Stimulated activated memory B cell treated with anti-CD40 and anti-IgM and Interleukin-4, amounts not matched to agents 10 μg/mL and 1 μg/mL and 100 μg/mL, for 72 hours (primary cell): ENCODE results near the gene OSBPL8.
A peak's percentile ranks its signal among the peaks of the same experiment; 100 is the strongest.

Experiments
- ATAC-seq: fragments of 150-1000 bp; cut with Tn5 transposase; 2 replicates; pipeline ENCODE4 v1.10.0; 2021
- H3K27ac Mint-ChIP-seq: one replicate; pipeline ENCODE4 v1.8.0; 2022; ENCODE audit warnings: mild to moderate bottlenecking, mixed read lengths
- H3K27me3 Mint-ChIP-seq: one replicate; pipeline ENCODE4 v1.8.0; 2022; ENCODE audit warnings: mixed read lengths
- H3K36me3 Mint-ChIP-seq: one replicate; pipeline ENCODE4 v1.8.0; 2022; ENCODE audit warnings: mixed read lengths
- H3K4me1 Mint-ChIP-seq: one replicate; pipeline ENCODE4 v1.8.0; 2022; ENCODE audit warnings: mixed read lengths
- H3K4me3 Mint-ChIP-seq: one replicate; pipeline ENCODE4 v1.8.0; 2022; ENCODE audit warnings: mild to moderate bottlenecking, moderate library complexity, mixed read lengths
- H3K9me3 Mint-ChIP-seq: one replicate; pipeline ENCODE4 v1.8.0; 2022; ENCODE audit warnings: mixed read lengths

OSBPL8 gene

GRCh38 chr12:76563061-76563460 lies 3.5 kb upstream of the OSBPL8 start:
- H3K4me1 Mint-ChIP-seq = no peaks in the 10 kb centered on the region
- H3K4me3 Mint-ChIP-seq = no peak overlapping the region
- H3K27me3 Mint-ChIP-seq = no peaks in the 10 kb centered on the region
- no peaks in the 10 kb centered on the region for H3K9me3 Mint-ChIP-seq
- no peaks in the 10 kb centered on the region for H3K36me3 Mint-ChIP-seq
- H3K27ac Mint-ChIP-seq = no peak overlapping the region
- ATAC-seq = no peak

GRCh38 chr12:76562130-76562529 lies 2.6 kb upstream of the OSBPL8 start:
- Mint-ChIP-seq H3K4me3 (no peak overlapping the region), H3K9me3 (no peaks in the 10 kb centered on the region), H3K4me1 (no peaks in the 10 kb centered on the region)

GRCh38 chr12:76560086-76560491 lies 518 bp upstream of the OSBPL8 start:
- no peak for ATAC-seq
- no peaks in the 10 kb centered on the region for H3K27me3 Mint-ChIP-seq
- H3K9me3 Mint-ChIP-seq = no peaks in the 10 kb centered on the region
- peak overlapping the region; percentile 98 for H3K27ac Mint-ChIP-seq
- H3K4me3 Mint-ChIP-seq = peak overlapping the region; percentile 98
- H3K4me1 Mint-ChIP-seq = peaks cover 17% of the 10 kb centered on the region
- H3K36me3 Mint-ChIP-seq = peaks cover 11% of the 10 kb centered on the region

More at GRCh38 chr12:76562130-76562529, 2.6 kb upstream of the OSBPL8 start:
- no peak for ATAC-seq
- no peaks in the 10 kb centered on the region for H3K27me3 Mint-ChIP-seq
- no peak overlapping the region for H3K27ac Mint-ChIP-seq
- no peaks in the 10 kb centered on the region for H3K36me3 Mint-ChIP-seq

- Mint-ChIP-seq H3K9me3 (no peaks in the 10 kb centered on the region), H3K27me3 (no peaks in the 10 kb centered on the region), H3K27ac (peak overlapping the region; percentile 98), H3K4me1 (peaks cover 30% of the 10 kb centered on the region), H3K36me3 (peaks cover 11% of the 10 kb centered on the region), H3K4me3 (peak overlapping the region; percentile 98)
- ATAC-seq = peak; percentile 79
Measured at GRCh38 chr12:76558684-76559399, 729 bp downstream of the OSBPL8 start.

- Mint-ChIP-seq H3K36me3 (peaks cover 17% of the 10 kb centered on the region), H3K27me3 (no peaks in the 10 kb centered on the region), H3K9me3 (no peaks in the 10 kb centered on the region), H3K4me3 (peak overlapping the region; percentile 29), H3K4me1 (peaks cover 55% of the 10 kb centered on the region), H3K27ac (peak overlapping the region; percentile 47)
- ATAC-seq = no peak
Measured at GRCh38 chr12:76556368-76556767, 3.2 kb downstream of the OSBPL8 start.

GRCh38 chr12:76555797-76556196 lies 3.8 kb downstream of the OSBPL8 start:
- peak overlapping the region; percentile 47 for H3K27ac Mint-ChIP-seq
- H3K4me1 Mint-ChIP-seq = peaks cover 60% of the 10 kb centered on the region
- H3K36me3 Mint-ChIP-seq = peaks cover 17% of the 10 kb centered on the region
- no peak for ATAC-seq
- H3K4me3 Mint-ChIP-seq = peak overlapping the region; percentile 30
- no peaks in the 10 kb centered on the region for H3K9me3 Mint-ChIP-seq
- no peaks in the 10 kb centered on the region for H3K27me3 Mint-ChIP-seq

- ATAC-seq = no peak
- peaks cover 65% of the 10 kb centered on the region for H3K4me1 Mint-ChIP-seq
- H3K9me3 Mint-ChIP-seq = no peaks in the 10 kb centered on the region
- no peaks in the 10 kb centered on the region for H3K27me3 Mint-ChIP-seq
- peak overlapping the region; percentile 47 for H3K27ac Mint-ChIP-seq
- peaks cover 17% of the 10 kb centered on the region for H3K36me3 Mint-ChIP-seq
- no peak overlapping the region for H3K4me3 Mint-ChIP-seq
Measured at GRCh38 chr12:76555231-76555767, 4.3 kb downstream of the OSBPL8 start.

GRCh38 chr12:76554405-76555230 lies 5.0 kb downstream of the OSBPL8 start:
- H3K36me3 Mint-ChIP-seq = peaks cover 21% of the 10 kb centered on the region
- ATAC-seq = no peak
- H3K4me1 Mint-ChIP-seq = peaks cover 72% of the 10 kb centered on the region
- H3K9me3 Mint-ChIP-seq = no peaks in the 10 kb centered on the region
- H3K27ac Mint-ChIP-seq = peak overlapping the region; percentile 47
- H3K27me3 Mint-ChIP-seq = no peaks in the 10 kb centered on the region
- H3K4me3 Mint-ChIP-seq = no peak overlapping the region

GRCh38 chr12:76552343-76552938 lies 7.1 kb downstream of the OSBPL8 start:
- no peaks in the 10 kb centered on the region for H3K27me3 Mint-ChIP-seq
- peaks cover 94% of the 10 kb centered on the region for H3K4me1 Mint-ChIP-seq
- H3K36me3 Mint-ChIP-seq = peaks cover 30% of the 10 kb centered on the region
- H3K9me3 Mint-ChIP-seq = no peaks in the 10 kb centered on the region
- peak; percentile 48 for ATAC-seq
- no peak overlapping the region for H3K4me3 Mint-ChIP-seq
- H3K27ac Mint-ChIP-seq = peak overlapping the region; percentile 46

GRCh38 chr12:76551482-76551888 lies 8.1 kb downstream of the OSBPL8 start:
- no peak overlapping the region for H3K27ac Mint-ChIP-seq
- no peaks in the 10 kb centered on the region for H3K9me3 Mint-ChIP-seq
- H3K4me3 Mint-ChIP-seq = no peak overlapping the region
- peaks cover 29% of the 10 kb centered on the region for H3K36me3 Mint-ChIP-seq
- H3K27me3 Mint-ChIP-seq = no peaks in the 10 kb centered on the region
- peak; percentile 62 for ATAC-seq
- H3K4me1 Mint-ChIP-seq = peaks cover 99% of the 10 kb centered on the region

- Mint-ChIP-seq H3K27ac (no peak overlapping the region), H3K9me3 (no peaks in the 10 kb centered on the region), H3K4me1 (peaks cover 77% of the 10 kb centered on the region), H3K4me3 (no peak overlapping the region), H3K36me3 (peaks cover 19% of the 10 kb centered on the region), H3K27me3 (no peaks in the 10 kb centered on the region)
- no peak for ATAC-seq
Measured at GRCh38 chr12:76549131-76549530, 10.4 kb downstream of the OSBPL8 start.

GRCh38 chr12:76548222-76548837 lies 11.2 kb downstream of the OSBPL8 start:
- H3K4me3 Mint-ChIP-seq = no peak overlapping the region
- no peaks in the 10 kb centered on the region for H3K9me3 Mint-ChIP-seq
- peaks cover 19% of the 10 kb centered on the region for H3K36me3 Mint-ChIP-seq
- no peak for ATAC-seq
- no peak overlapping the region for H3K27ac Mint-ChIP-seq
- H3K4me1 Mint-ChIP-seq = peaks cover 75% of the 10 kb centered on the region
- H3K27me3 Mint-ChIP-seq = no peaks in the 10 kb centered on the region

- peak overlapping the region; percentile 58 for H3K27ac Mint-ChIP-seq
- no peak for ATAC-seq
- H3K36me3 Mint-ChIP-seq = peaks cover 13% of the 10 kb centered on the region
- H3K27me3 Mint-ChIP-seq = no peaks in the 10 kb centered on the region
- no peaks in the 10 kb centered on the region for H3K9me3 Mint-ChIP-seq
- no peak overlapping the region for H3K4me3 Mint-ChIP-seq
- H3K4me1 Mint-ChIP-seq = peaks cover 73% of the 10 kb centered on the region
Measured at GRCh38 chr12:76547526-76547925, 12.0 kb downstream of the OSBPL8 start.

GRCh38 chr12:76546889-76547288 lies 12.7 kb downstream of the OSBPL8 start:
- no peaks in the 10 kb centered on the region for H3K9me3 Mint-ChIP-seq
- peak overlapping the region; percentile 58 for H3K27ac Mint-ChIP-seq

GRCh38 chr12:76545486-76545885 lies 14.1 kb downstream of the OSBPL8 start:
- Mint-ChIP-seq H3K36me3 (peaks cover 19% of the 10 kb centered on the region), H3K4me3 (no peak overlapping the region), H3K27ac (no peak overlapping the region), H3K9me3 (no peaks in the 10 kb centered on the region), H3K4me1 (peaks cover 60% of the 10 kb centered on the region), H3K27me3 (no peaks in the 10 kb centered on the region)
- ATAC-seq = no peak

More at GRCh38 chr12:76546889-76547288, 12.7 kb downstream of the OSBPL8 start:
- Mint-ChIP-seq H3K36me3 (peaks cover 18% of the 10 kb centered on the region), H3K4me3 (no peak overlapping the region), H3K4me1 (peaks cover 73% of the 10 kb centered on the region), H3K27me3 (no peaks in the 10 kb centered on the region)
- ATAC-seq = no peak
